Activated CD8-positive, alpha-beta T cell treated with anti-CD3 and anti-CD28 coated beads, Interleukin-2, amount 10 ng/mL, durations not matched to agents 7 days and 5 days (primary cell): Measurements from ENCODE around the gene SYT5. TPM values are rescaled to one million over a fixed set of nuclear protein-coding genes. Genes with fewer than 3 reads are reported as not detected.
A peak's percentile ranks its signal among the peaks of the same experiment; 100 is the strongest.
"Not testable (repeated sequence)": the region's sequence is repeated elsewhere in the genome, so short reads cannot be mapped to it uniquely, and the experiment has no call there.

Experiments
- ATAC-seq: fragments of 150-1000 bp; cut with Tn5 transposase; one replicate; pipeline ENCODE4 v1.10.0; 2021; ENCODE audit warnings: moderate library complexity
- CTCF ChIA-PET: fragments of 350-600 bp; sonication (Branson Sonifier 250); formaldehyde crosslinking; loops from one replicate; lab custom pipeline; 2021; ENCODE audit warnings: antibody characterized with exemption; lab: Charles Lee
- POLR2A ChIA-PET: fragments of 350-600 bp; sonication (Branson Sonifier 250); formaldehyde crosslinking; loops from one replicate; lab custom pipeline; 2021; ENCODE audit warnings: antibody characterized with exemption; lab: Charles Lee
- DNase-seq: peaks from one replicate; pipeline ENCODE4 v3.0.0-alpha.2; 2020
- H3K27ac Mint-ChIP-seq: one replicate; pipeline ENCODE4 v1.8.0; 2021; ENCODE audit warnings: mild to moderate bottlenecking, mixed read lengths
- H3K27me3 Mint-ChIP-seq: one replicate; pipeline ENCODE4 v1.8.0; 2021; ENCODE audit warnings: low read depth, mixed read lengths
- H3K36me3 Mint-ChIP-seq: one replicate; pipeline ENCODE4 v1.8.0; 2021; ENCODE audit warnings: low read depth, mixed read lengths
- H3K4me1 Mint-ChIP-seq: one replicate; pipeline ENCODE4 v1.8.0; 2021; ENCODE audit warnings: low read depth, mixed read lengths
- H3K4me3 Mint-ChIP-seq: one replicate; pipeline ENCODE4 v1.8.0; 2021; ENCODE audit warnings: mild to moderate bottlenecking, mixed read lengths
- H3K9me3 Mint-ChIP-seq: one replicate; pipeline ENCODE4 v1.8.0; 2022; ENCODE audit warnings: mixed read lengths; ENCODE audit not compliant: insufficient read depth
- total RNA-seq, 2 experiments: library from RNA; stranded (reverse); gene quantifications; one replicate each; pipeline ENCODE4 v1.2.3, GENCODE V29; 2021

Gene SYT5
- total RNA-seq, 2 experiments from 2014 or later: 0.47 to 1.3 TPM

- Mint-ChIP-seq H3K4me3 (no peak overlapping the region), H3K9me3 (peaks cover 3% of the 10 kb centered on the region), H3K36me3 (no peaks in the 10 kb centered on the region), H3K27me3 (peaks cover 54% of the 10 kb centered on the region), H3K4me1 (peaks cover 46% of the 10 kb centered on the region), H3K27ac (no peak overlapping the region)
- DNase-seq: no peak
- ChIA-PET POLR2A (no interaction called here), CTCF (interaction anchor here (1.0 to 1.8 kb wide), 5 partner anchors 8 to 209 kb away, joined by 3 to 7 read pairs (median 4); partner anchors contain the start of genes DNAAF3 and TMEM238)
- no peak for ATAC-seq
These were observed 4.8 kb downstream of the SYT5 start for GRCh38 chr19:55175117-55175867.

GRCh38 chr19:55174425-55175116 is 5.5 kb downstream of the SYT5 start:
- ATAC-seq (no peak), DNase-seq (no peak)
- Mint-ChIP-seq H3K27me3 (peaks cover 55% of the 10 kb centered on the region), H3K4me3 (peak overlapping the region; percentile 63), H3K9me3 (peaks cover 3% of the 10 kb centered on the region), H3K36me3 (no peaks in the 10 kb centered on the region), H3K27ac (no peak overlapping the region), H3K4me1 (peaks cover 41% of the 10 kb centered on the region)
- ChIA-PET POLR2A (interaction anchor here (0.6 kb wide), 1 partner anchor 231 kb away, joined by 3 read pairs; no protein-coding TSS in a partner anchor), CTCF (interaction anchor here (0.7 to 1.8 kb wide), 4 partner anchors 9 to 293 kb away, joined by 3 to 7 read pairs (median 4); partner anchors contain the start of genes DNAAF3 and TMEM238)

DNA sequence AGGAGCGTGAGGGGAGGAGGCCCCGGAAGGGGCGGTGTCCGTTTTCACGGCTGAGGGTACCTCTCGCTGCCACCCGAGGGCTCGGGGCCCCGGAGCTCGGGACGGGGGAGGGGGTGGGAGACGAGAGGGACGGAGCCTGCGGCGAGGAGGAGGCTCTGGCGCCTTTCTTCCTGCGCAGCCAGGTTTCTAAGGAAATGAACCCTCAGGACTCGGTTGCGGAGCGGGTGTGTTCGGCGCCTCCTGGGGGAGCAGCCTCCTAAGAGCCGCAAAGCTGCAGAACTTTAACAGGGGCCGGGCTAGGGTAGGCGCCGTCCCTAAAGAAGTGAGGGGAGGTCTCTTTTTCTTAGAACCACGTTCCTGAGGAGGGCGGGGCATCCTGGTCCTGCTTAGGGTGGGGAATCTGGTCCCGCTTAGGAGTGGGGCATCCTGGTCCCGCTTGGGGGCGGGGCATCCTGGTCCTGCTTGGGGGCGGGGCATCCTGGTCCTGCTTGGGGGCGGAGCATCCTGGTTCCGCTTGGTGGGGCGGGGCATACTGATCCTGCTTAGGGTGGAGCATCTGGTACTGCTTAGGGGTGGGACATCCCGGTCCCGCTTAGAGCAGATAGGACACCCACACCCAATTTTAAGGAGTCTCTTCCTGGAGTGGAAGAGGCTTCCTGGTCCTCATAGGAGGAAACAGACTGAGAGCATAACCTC is 6.2 kb downstream of the SYT5 start:
- ChIA-PET CTCF (interaction anchor here (0.7 to 1.8 kb wide), 3 partner anchors 8 to 293 kb away, joined by 3 to 7 read pairs (median 5); partner anchors contain the start of gene DNAAF3), POLR2A (interaction anchor here (0.6 kb wide), 1 partner anchor 232 kb away, joined by 3 read pairs; no protein-coding TSS in a partner anchor)
- H3K4me3 Mint-ChIP-seq: peak overlapping the region; percentile 63
- peaks cover 36% of the 10 kb centered on the region for H3K4me1 Mint-ChIP-seq
- peak; percentile 73 for DNase-seq
- H3K27ac Mint-ChIP-seq: no peak overlapping the region
- peak; percentile 75 for ATAC-seq
- H3K36me3 Mint-ChIP-seq: no peaks in the 10 kb centered on the region
- peaks cover 60% of the 10 kb centered on the region for H3K27me3 Mint-ChIP-seq
- H3K9me3 Mint-ChIP-seq: peaks cover 3% of the 10 kb centered on the region

GRCh38 chr19:55173186-55173713 is 6.8 kb downstream of the SYT5 start:
- Mint-ChIP-seq H3K9me3 (peaks cover 3% of the 10 kb centered on the region), H3K4me1 (peaks cover 30% of the 10 kb centered on the region), H3K27ac (no peak overlapping the region), H3K27me3 (peaks cover 57% of the 10 kb centered on the region), H3K4me3 (peak overlapping the region; percentile 63), H3K36me3 (no peaks in the 10 kb centered on the region)
- CTCF ChIA-PET: no interaction called here
- DNase-seq: no peak
- POLR2A ChIA-PET: no interaction called here
- no peak for ATAC-seq

- no peak for ATAC-seq
- ChIA-PET POLR2A (no interaction called here), CTCF (no interaction called here)
- H3K36me3 Mint-ChIP-seq: no peaks in the 10 kb centered on the region
- H3K27ac Mint-ChIP-seq: no peak overlapping the region
- peaks cover 27% of the 10 kb centered on the region for H3K4me1 Mint-ChIP-seq
- H3K27me3 Mint-ChIP-seq: peaks cover 58% of the 10 kb centered on the region
- H3K9me3 Mint-ChIP-seq: peaks cover 3% of the 10 kb centered on the region
- no peak for DNase-seq
- peak overlapping the region; percentile 29 for H3K4me3 Mint-ChIP-seq
These were observed 7.3 kb downstream of the SYT5 start for GRCh38 chr19:55172741-55173140.

- CTCF ChIA-PET, H3K4me3 Mint-ChIP-seq, H3K9me3 Mint-ChIP-seq, POLR2A ChIA-PET, H3K36me3 Mint-ChIP-seq, H3K27ac Mint-ChIP-seq, ATAC-seq, DNase-seq: not testable (repeated sequence)
- Mint-ChIP-seq H3K4me1 (peaks cover 27% of the 10 kb centered on the region), H3K27me3 (peaks cover 61% of the 10 kb centered on the region)
These were observed 7.8 kb downstream of the SYT5 start for GRCh38 chr19:55172318-55172717.

DNA sequence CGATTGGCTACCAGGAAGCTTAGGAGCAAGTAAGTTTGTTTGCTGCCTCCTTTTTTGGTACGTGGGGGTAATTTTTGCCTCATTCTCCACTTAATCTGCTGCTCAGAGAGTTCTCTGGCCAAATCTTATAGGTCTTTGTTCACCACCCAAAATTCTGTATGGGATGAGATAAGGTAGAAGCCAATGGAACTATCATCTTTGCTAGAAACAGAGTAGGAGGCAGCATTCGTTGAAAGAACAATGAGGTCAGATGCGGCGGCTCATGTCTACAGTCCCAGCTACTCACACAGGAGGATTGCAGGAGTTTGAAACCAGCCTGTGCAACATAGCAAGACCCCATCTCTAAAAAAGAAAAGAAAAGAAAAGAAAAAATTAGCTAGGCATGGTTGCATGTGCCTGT is 8.6 kb downstream of the SYT5 start:
- H3K9me3 Mint-ChIP-seq: peaks cover 5% of the 10 kb centered on the region
- H3K36me3 Mint-ChIP-seq: no peaks in the 10 kb centered on the region
- no peak overlapping the region for H3K27ac Mint-ChIP-seq
- ChIA-PET POLR2A (interaction anchor here (0.6 kb wide), 1 partner anchor 27 kb away, joined by 3 read pairs; no protein-coding TSS in a partner anchor), CTCF (interaction anchor here (1.3 kb wide), 1 partner anchor 11 kb away, joined by 7 read pairs; no protein-coding TSS in a partner anchor)
- peaks cover 33% of the 10 kb centered on the region for H3K4me1 Mint-ChIP-seq
- no peak for DNase-seq
- H3K4me3 Mint-ChIP-seq: no peak overlapping the region
- ATAC-seq: no peak
- H3K27me3 Mint-ChIP-seq: peaks cover 61% of the 10 kb centered on the region

DNA sequence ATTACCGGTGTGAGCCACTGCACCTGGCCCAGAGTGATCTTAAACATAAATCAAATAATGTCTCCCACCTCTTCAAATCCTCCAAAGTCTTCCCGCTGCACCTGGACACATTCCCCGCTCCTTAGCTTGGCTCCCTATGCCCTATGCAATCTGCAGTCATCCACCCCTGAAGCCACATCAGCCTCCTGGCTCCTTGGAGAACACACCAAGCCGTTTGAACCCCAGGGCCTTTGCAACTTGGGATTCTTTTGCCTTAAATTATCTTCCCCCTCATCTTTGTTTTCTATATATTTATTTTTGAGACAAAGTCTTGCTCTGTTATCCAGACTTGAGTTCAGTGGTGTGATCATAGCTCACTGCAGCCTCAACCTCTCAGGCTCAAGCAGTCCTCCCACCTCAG is 11.0 kb downstream of the SYT5 start:
- POLR2A ChIA-PET: no interaction called here
- peaks cover 3% of the 10 kb centered on the region for H3K9me3 Mint-ChIP-seq
- DNase-seq: no peak

DNA sequence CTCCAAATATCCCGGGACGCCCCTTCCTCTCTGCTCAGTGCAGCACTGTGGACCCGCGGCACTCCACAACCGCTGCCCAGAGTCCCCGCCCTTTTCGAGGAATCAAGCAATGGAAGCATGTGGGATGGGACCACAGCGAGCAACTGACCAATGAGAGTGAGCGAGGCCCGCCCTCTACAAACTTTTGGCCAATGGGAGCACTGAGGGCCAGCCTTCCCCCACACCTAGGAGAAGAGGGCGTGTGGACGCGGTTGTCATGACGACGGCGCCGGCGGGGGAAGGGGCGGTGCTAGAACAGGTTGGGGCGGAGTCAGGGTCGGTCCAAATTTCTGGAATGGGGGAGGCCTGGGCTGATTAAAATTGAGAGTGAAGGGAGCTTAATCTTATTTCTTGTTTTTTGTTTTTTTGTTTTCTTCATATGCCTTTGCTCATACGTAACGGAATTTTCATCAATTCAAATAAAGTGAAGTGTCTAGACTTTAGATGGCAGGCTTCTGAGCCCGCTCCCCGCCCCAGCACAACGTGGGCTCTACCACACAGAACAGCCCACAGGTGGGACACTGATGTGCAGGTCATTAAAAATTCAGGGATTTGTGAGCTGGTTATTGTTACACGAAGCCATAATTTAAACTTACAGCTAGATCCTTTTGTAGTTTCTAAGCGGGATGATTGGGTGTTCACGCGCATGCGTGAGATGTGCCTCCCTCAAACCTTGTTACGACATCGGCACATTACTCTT is 13.4 kb downstream of the SYT5 start, which contains the start of gene DNAAF3:
TSS of gene DNAAF3 (minus strand) at position 84 of the 739 bp plus-strand sequence. CDS start 200 bp downstream, outside the sequence.
- ChIA-PET POLR2A (no interaction called here), CTCF (interaction anchor here (0.6 to 1.6 kb wide), 8 partner anchors 8 to 337 kb away, joined by 3 to 5 read pairs (median 4); no protein-coding TSS in a partner anchor)
- peak; percentile 92 for ATAC-seq
- Mint-ChIP-seq H3K4me3 (peak within 1 kb of the TSS; percentile 68), H3K27ac (peak within 1 kb of the TSS; percentile 25), H3K4me1 (peaks cover 14% of the 10 kb centered on the region), H3K9me3 (peaks cover 3% of the 10 kb centered on the region), H3K36me3 (no peaks in the 10 kb centered on the region), H3K27me3 (peaks cover 51% of the 10 kb centered on the region)
- DNase-seq: peak; percentile 86

More for the DNA sequence above, 11.0 kb downstream of the SYT5 start:
- CTCF ChIA-PET: interaction anchor here (1.0 kb wide), 1 partner anchor 9 kb away, joined by 5 read pairs; no protein-coding TSS in a partner anchor
- Mint-ChIP-seq H3K4me3 (no peak overlapping the region), H3K36me3 (no peaks in the 10 kb centered on the region), H3K27me3 (peaks cover 59% of the 10 kb centered on the region), H3K27ac (no peak overlapping the region), H3K4me1 (peaks cover 28% of the 10 kb centered on the region)
- ATAC-seq: no peak

- H3K36me3 Mint-ChIP-seq: no peaks in the 10 kb centered on the region
- ATAC-seq (peak; percentile 70), DNase-seq (peak; percentile 72)
- H3K4me3 Mint-ChIP-seq: peak overlapping the region; percentile 68
- H3K4me1 Mint-ChIP-seq: peaks cover 14% of the 10 kb centered on the region
- peaks cover 3% of the 10 kb centered on the region for H3K9me3 Mint-ChIP-seq
- H3K27me3 Mint-ChIP-seq: peaks cover 48% of the 10 kb centered on the region
- ChIA-PET CTCF (interaction anchor here (0.9 to 1.6 kb wide), 5 partner anchors 8 to 338 kb away, joined by 3 to 5 read pairs (median 4); no protein-coding TSS in a partner anchor), POLR2A (no interaction called here)
- no peak overlapping the region for H3K27ac Mint-ChIP-seq
These were observed 14.0 kb downstream of the SYT5 start for GRCh38 chr19:55165952-55166529.
